ENCODE data around the gene MIER2. TPM values are rescaled to one million over a fixed set of nuclear protein-coding genes. Genes with fewer than 3 reads are reported as not detected.

MIER2 gene
- polyA plus RNA-seq, 2 of the 4 experiments (the other 2 are of a cell fraction) = 8.8 to 11.5 TPM

DNA sequence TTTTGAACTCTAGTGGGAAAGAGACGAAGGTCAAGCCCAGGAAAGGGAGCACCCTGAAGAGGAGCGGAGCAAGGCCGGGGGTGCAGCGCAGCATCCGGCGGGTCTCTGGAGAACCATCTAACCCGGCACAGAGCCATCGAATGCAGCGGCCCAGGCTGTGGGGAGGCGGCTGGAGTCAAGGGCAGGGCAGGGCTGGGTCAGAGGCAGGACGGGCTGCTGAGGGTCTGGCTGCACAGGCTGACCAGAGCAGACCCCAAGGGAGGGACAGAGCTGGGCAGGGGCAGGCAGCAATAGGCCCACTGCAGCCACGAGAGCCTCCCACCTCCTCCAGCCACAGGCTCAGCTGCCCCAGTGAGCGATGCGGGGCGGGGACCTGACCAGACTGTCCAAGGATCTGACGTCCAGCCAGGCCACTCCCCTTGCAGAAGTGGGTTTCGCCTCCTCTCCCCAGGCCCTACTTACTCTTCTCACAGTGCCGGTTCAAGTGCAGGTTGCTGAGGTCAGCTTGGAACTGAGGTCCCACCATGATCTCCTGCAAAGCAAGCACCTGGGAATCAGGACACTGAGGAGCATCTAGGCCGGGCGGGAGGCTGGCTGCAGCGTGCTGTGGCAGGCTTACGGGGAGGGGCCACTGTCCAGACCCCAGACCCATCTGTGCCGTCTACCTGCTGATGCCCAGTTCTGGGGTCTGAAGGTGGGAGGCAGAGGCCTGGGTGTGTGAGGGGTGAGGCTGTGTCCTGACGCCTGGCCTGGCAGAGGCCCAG lies 19.2 kb downstream of the MIER2 start:
- POLR2A ChIA-PET = no interaction called here
- no peak for TF ChIP-seq MYC (IDR thresholded peaks at IDR 0.05; ENCODE audit: borderline replicate concordance, low read length)
- TF ChIP-seq, protein P1, sequence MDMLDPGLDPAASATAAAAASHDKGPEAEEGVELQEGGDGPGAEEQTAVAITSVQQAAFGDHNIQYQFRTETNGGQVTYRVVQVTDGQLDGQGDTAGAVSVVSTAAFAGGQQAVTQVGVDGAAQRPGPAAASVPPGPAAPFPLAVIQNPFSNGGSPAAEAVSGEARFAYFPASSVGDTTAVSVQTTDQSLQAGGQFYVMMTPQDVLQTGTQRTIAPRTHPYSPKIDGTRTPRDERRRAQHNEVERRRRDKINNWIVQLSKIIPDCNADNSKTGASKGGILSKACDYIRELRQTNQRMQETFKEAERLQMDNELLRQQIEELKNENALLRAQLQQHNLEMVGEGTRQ (IDR thresholded peaks at IDR 0.05) = no peak
- TF ChIP-seq NPAS2 (CRISPR knock-in tag; IDR thresholded peaks at IDR 0.05; ENCODE audit: borderline replicate concordance) = no peak
- no peak for TF ChIP-seq ZC3H11A (IDR thresholded peaks at IDR 0.05)

DNA sequence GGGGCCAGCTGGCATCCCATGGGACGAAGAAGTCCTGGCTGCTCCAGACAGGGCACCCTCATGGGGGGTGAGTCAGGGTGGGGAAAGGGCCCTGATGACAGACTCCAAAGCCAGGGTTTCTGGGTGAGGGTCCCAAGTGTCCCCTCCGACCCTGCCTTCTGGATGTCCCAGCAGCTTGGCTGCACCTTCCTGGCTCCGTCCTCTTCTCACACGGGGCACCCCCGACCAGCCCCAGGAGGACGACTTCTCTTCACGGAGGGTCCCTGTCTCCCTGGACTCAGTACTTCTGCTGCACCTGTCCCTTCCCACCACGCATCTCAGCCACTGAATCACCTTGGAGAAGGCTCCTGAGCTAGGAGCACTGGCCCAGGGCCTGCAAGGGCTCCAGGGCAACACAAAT lies 19.9 kb downstream of the MIER2 start:
- FAIRE-seq = no peak
- H3K27ac ChIP-seq = no peak overlapping the region
- no peak for DNase-seq (ENCODE audit: low read depth in 1 of 2, low spot score in 1 of 2)
- POLR2A ChIA-PET = no interaction called here
- TF ChIP-seq HDAC2 (IDR thresholded peaks at IDR 0.05) (no peak), CBX2 (IDR thresholded peaks at IDR 0.05; ENCODE audit: borderline replicate concordance, low read depth) (no peak), EHMT2 (IDR thresholded peaks at IDR 0.05; ENCODE audit: low read depth) (no peak), EHF (CRISPR knock-in tag; IDR thresholded peaks at IDR 0.05) (no peak), TFCP2L1 (CRISPR knock-in tag; IDR thresholded peaks at IDR 0.05) (no peak), CEBPB (IDR thresholded peaks at IDR 0.05) (no peak), JUNB (IDR thresholded peaks at IDR 0.05) (no peak), CHD4 (IDR thresholded peaks at IDR 0.05; ENCODE audit: borderline replicate concordance) (no peak), RFX5 (IDR thresholded peaks at IDR 0.05) (no peak), KDM1A (IDR thresholded peaks at IDR 0.05; ENCODE audit: low read depth) (no peak)
- TF ChIP-seq, protein P2, sequence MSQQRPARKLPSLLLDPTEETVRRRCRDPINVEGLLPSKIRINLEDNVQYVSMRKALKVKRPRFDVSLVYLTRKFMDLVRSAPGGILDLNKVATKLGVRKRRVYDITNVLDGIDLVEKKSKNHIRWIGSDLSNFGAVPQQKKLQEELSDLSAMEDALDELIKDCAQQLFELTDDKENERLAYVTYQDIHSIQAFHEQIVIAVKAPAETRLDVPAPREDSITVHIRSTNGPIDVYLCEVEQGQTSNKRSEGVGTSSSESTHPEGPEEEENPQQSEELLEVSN (IDR thresholded peaks at IDR 0.05; ENCODE audit: borderline replicate concordance, low read depth) = no peak
- TF ChIP-seq, protein P3, sequence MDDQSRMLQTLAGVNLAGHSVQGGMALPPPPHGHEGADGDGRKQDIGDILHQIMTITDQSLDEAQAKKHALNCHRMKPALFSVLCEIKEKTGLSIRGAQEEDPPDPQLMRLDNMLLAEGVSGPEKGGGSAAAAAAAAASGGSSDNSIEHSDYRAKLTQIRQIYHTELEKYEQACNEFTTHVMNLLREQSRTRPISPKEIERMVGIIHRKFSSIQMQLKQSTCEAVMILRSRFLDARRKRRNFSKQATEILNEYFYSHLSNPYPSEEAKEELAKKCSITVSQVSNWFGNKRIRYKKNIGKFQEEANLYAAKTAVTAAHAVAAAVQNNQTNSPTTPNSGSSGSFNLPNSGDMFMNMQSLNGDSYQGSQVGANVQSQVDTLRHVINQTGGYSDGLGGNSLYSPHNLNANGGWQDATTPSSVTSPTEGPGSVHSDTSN (IDR thresholded peaks at IDR 0.05) = no peak
- TF ChIP-seq, protein P4, sequence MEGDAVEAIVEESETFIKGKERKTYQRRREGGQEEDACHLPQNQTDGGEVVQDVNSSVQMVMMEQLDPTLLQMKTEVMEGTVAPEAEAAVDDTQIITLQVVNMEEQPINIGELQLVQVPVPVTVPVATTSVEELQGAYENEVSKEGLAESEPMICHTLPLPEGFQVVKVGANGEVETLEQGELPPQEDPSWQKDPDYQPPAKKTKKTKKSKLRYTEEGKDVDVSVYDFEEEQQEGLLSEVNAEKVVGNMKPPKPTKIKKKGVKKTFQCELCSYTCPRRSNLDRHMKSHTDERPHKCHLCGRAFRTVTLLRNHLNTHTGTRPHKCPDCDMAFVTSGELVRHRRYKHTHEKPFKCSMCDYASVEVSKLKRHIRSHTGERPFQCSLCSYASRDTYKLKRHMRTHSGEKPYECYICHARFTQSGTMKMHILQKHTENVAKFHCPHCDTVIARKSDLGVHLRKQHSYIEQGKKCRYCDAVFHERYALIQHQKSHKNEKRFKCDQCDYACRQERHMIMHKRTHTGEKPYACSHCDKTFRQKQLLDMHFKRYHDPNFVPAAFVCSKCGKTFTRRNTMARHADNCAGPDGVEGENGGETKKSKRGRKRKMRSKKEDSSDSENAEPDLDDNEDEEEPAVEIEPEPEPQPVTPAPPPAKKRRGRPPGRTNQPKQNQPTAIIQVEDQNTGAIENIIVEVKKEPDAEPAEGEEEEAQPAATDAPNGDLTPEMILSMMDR (IDR thresholded peaks at IDR 0.05) = no peak
- no peaks in the 10 kb centered on the region for H3K4me1 ChIP-seq
- H3K9me3 ChIP-seq = peaks cover 16% of the 10 kb centered on the region; the same call in 2 of the 3 replicates
- H3K4me3 ChIP-seq = no peak overlapping the region
- no peak overlapping the region for H3K4me2 ChIP-seq
- ATAC-seq = no peak
- CTCF ChIA-PET = no interaction called here
- 95% methylated on average over 7 of the region's 8 CpGs for WGBS (ENCODE audit: missing lambda C conversion rate)

More for the DNA sequence above, 19.2 kb downstream of the MIER2 start:
- DNase-seq (ENCODE audit: low read depth in 1 of 2, low spot score in 1 of 2) (no peak), FAIRE-seq (no peak), ATAC-seq (no peak)
- CTCF ChIA-PET = no interaction called here
- Histone ChIP-seq H3K9me3 (peaks cover 16% of the 10 kb centered on the region; the same call in 2 of the 3 replicates), H3K4me3 (no peak overlapping the region), H3K4me2 (no peak overlapping the region), H3K4me1 (no peaks in the 10 kb centered on the region), H3K27ac (no peak overlapping the region)
- 96% methylated on average over 9 of the region's 24 CpGs for WGBS (ENCODE audit: missing lambda C conversion rate)

DNA sequence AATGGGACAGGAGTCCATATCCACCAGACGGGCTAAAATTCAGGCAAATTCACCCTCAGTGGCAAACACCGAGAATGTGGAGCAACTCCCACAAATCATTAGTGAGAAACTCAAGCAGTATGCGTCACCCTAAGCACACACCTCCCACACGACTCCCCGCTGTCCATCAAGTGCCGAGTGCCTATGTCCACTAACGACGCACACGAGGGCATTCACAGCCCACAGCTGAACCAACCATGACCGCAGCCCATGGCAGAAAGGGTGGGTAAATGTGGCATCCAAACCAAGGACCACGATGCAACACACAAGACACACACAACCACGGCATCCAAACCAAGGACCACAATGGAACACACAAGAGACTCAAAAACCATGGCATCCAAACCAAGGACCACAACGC lies 22.0 kb downstream of the MIER2 start:
- CTCF ChIA-PET = no interaction called here
- TF ChIP-seq ESRRA (IDR thresholded peaks at IDR 0.05; ENCODE audit: borderline replicate concordance, low read length) (no peak), TP53 (CRISPR knock-in tag; IDR thresholded peaks at IDR 0.05) (no peak), NPAS2 (CRISPR knock-in tag; IDR thresholded peaks at IDR 0.05; ENCODE audit: borderline replicate concordance) (no peak), NFE2L2 (conservative IDR thresholded peaks at IDR 0.05; ENCODE audit: low read length) (no peak), ZFP36 (IDR thresholded peaks at IDR 0.05; ENCODE audit: borderline replicate concordance, partially characterized antibody) (no peak), GATA3 (IDR thresholded peaks at IDR 0.05; ENCODE audit: borderline replicate concordance) (no peak), CEBPB (IDR thresholded peaks at IDR 0.05) (no peak), HOXB13 (CRISPR knock-in tag; IDR thresholded peaks at IDR 0.05; ENCODE audit: low read depth) (no peak), EHMT2 (IDR thresholded peaks at IDR 0.05; ENCODE audit: low read depth) (no peak), EHF (CRISPR knock-in tag; IDR thresholded peaks at IDR 0.05) (no peak), ZNF302 (CRISPR knock-in tag; IDR thresholded peaks at IDR 0.05) (no peak), RARB (CRISPR knock-in tag; IDR thresholded peaks at IDR 0.05) (no peak)
- TF ChIP-seq, protein P5, sequence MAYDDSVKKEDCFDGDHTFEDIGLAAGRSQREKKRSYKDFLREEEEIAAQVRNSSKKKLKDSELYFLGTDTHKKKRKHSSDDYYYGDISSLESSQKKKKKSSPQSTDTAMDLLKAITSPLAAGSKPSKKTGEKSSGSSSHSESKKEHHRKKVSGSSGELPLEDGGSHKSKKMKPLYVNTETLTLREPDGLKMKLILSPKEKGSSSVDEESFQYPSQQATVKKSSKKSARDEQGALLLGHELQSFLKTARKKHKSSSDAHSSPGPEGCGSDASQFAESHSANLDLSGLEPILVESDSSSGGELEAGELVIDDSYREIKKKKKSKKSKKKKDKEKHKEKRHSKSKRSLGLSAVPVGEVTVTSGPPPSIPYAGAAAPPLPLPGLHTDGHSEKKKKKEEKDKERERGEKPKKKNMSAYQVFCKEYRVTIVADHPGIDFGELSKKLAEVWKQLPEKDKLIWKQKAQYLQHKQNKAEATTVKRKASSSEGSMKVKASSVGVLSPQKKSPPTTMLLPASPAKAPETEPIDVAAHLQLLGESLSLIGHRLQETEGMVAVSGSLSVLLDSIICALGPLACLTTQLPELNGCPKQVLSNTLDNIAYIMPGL (CRISPR knock-in tag; IDR thresholded peaks at IDR 0.05; ENCODE audit: borderline replicate concordance) = no peak
- WGBS (ENCODE audit: missing lambda C conversion rate) = 93% methylated on average over 13 of the region's 13 CpGs

More for the DNA sequence above, 22.0 kb downstream of the MIER2 start:
- DNase-seq (ENCODE audit: low read depth in 1 of 2, low spot score in 1 of 2) (no peak), ATAC-seq (no peak), FAIRE-seq (no peak)
- Histone ChIP-seq H3K4me3 (no peak overlapping the region), H3K27ac (no peak overlapping the region), H3K9me3 (no peaks in the 10 kb centered on the region; the same call in 2 of the 3 replicates), H3K4me2 (no peak overlapping the region), H3K4me1 (no peaks in the 10 kb centered on the region)
- POLR2A ChIA-PET = no interaction called here

Measured in A549 (cell line).